Cortex of kidney (tissue), 1 donor: Measurements from ENCODE around the gene NFASC.

Source experiments
- DNase-seq: peaks from one replicate; lab custom pipeline; 2025; lab: John Stamatoyannopoulos, UW

The NFASC gene

GRCh38 chr1:204889681-204890383 is 19.2 kb downstream of the NFASC start:
- DNase-seq = no peak

- no peak for DNase-seq
These were observed 21.2 kb downstream of the NFASC start for GRCh38 chr1:204891860-204892259.

- DNase-seq = no peak
These were observed 23.4 kb downstream of the NFASC start for GRCh38 chr1:204894031-204894430.

- no peak for DNase-seq
These were observed 23.9 kb downstream of the NFASC start for GRCh38 chr1:204894606-204895005.

GRCh38 chr1:204896023-204896422 is 25.4 kb downstream of the NFASC start:
- DNase-seq = no peak

GRCh38 chr1:204896787-204897469 is 26.3 kb downstream of the NFASC start:
- DNase-seq = no peak

- DNase-seq = no peak
These were observed 30.1 kb downstream of the NFASC start for GRCh38 chr1:204900721-204901120.

- no peak for DNase-seq
These were observed 32.0 kb downstream of the NFASC start for GRCh38 chr1:204902671-204903070.

- no peak for DNase-seq
These were observed 33.7 kb downstream of the NFASC start for GRCh38 chr1:204904228-204904810.

GRCh38 chr1:204909109-204909508 is 38.4 kb downstream of the NFASC start:
- no peak for DNase-seq

- no peak for DNase-seq
These were observed 45.3 kb downstream of the NFASC start for GRCh38 chr1:204915861-204916495.

- no peak for DNase-seq
These were observed 47.1 kb downstream of the NFASC start for GRCh38 chr1:204917802-204918201.

- no peak for DNase-seq
These were observed 49.8 kb downstream of the NFASC start for GRCh38 chr1:204920511-204920910.

- no peak for DNase-seq
These were observed 50.3 kb downstream of the NFASC start for GRCh38 chr1:204920967-204921366.

GRCh38 chr1:204921855-204922516 is 51.3 kb downstream of the NFASC start:
- no peak for DNase-seq

GRCh38 chr1:204923201-204923600 is 52.5 kb downstream of the NFASC start:
- no peak for DNase-seq

- no peak for DNase-seq
These were observed 53.0 kb downstream of the NFASC start for GRCh38 chr1:204923626-204924012.

- no peak for DNase-seq
These were observed 53.5 kb downstream of the NFASC start for GRCh38 chr1:204924013-204924759.

- DNase-seq = no peak
These were observed 55.0 kb downstream of the NFASC start for GRCh38 chr1:204925701-204926100.

GRCh38 chr1:204927673-204928641 is 57.3 kb downstream of the NFASC start:
- DNase-seq = no peak
